Measurements from ENCODE around the gene IGSF8.

GRCh38 chr1:160143695-160144094 lies 45.3 kb upstream of the IGSF8 start:
- no peak for TF ChIP-seq POLR2A (IDR thresholded peaks at IDR 0.05)
- TF ChIP-seq, protein P1, sequence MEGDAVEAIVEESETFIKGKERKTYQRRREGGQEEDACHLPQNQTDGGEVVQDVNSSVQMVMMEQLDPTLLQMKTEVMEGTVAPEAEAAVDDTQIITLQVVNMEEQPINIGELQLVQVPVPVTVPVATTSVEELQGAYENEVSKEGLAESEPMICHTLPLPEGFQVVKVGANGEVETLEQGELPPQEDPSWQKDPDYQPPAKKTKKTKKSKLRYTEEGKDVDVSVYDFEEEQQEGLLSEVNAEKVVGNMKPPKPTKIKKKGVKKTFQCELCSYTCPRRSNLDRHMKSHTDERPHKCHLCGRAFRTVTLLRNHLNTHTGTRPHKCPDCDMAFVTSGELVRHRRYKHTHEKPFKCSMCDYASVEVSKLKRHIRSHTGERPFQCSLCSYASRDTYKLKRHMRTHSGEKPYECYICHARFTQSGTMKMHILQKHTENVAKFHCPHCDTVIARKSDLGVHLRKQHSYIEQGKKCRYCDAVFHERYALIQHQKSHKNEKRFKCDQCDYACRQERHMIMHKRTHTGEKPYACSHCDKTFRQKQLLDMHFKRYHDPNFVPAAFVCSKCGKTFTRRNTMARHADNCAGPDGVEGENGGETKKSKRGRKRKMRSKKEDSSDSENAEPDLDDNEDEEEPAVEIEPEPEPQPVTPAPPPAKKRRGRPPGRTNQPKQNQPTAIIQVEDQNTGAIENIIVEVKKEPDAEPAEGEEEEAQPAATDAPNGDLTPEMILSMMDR (IDR thresholded peaks at IDR 0.05) = no peak

Measured in thyroid gland (tissue), 4 donors.